HepG2 (cell line): ENCODE measurements around the gene BMPER.

ENCODE experiments used
- CBX1 ChIP-seq: IDR thresholded peaks from one replicate; pipeline ENCODE4 v1.6.1; 2016; ENCODE audit warnings: antibody characterized with exemption, low read depth
- EZH2 ChIP-seq: conservative IDR thresholded peaks from 2 replicates; pipeline ENCODE4 v1.6.1; 2012; ENCODE audit warnings: mild to moderate bottlenecking, low read depth, low read length, moderate library complexity
- FOXO4 ChIP-seq: sonication (generic); formaldehyde crosslinking; conservative IDR thresholded peaks from 2 replicates; pipeline ENCODE4 v1.8.1; 2023; ENCODE audit warnings: missing genetic modification reagents
- JUND ChIP-seq: sonication (generic); formaldehyde crosslinking; IDR thresholded peaks from 2 replicates; pipeline ENCODE4 v1.8.0; 2022; ENCODE audit warnings: mild to moderate bottlenecking, missing genetic modification reagents
- POLR2A ChIP-seq, 2 experiments: IDR thresholded peaks; 2 replicates each; pipeline ENCODE4 v1.6.1; 2011; ENCODE audit warnings: low read depth in 2 of 2, low read length in 2 of 2, mild to moderate bottlenecking in 1 of 2, moderate library complexity in 1 of 2; ENCODE audit not compliant: insufficient read depth in 1 of 2
- ZBTB21 ChIP-seq: sonication (generic); formaldehyde crosslinking; IDR thresholded peaks from 2 replicates; pipeline ENCODE4 v1.4.0; 2020; ENCODE audit warnings: missing genetic modification reagents
- ZBTB43 ChIP-seq: sonication (generic); formaldehyde crosslinking; conservative IDR thresholded peaks from 2 replicates; pipeline ENCODE4 v1.4.0; 2020; ENCODE audit warnings: missing genetic modification reagents
- ZNF362 ChIP-seq: sonication (generic); formaldehyde crosslinking; IDR thresholded peaks from 2 replicates; pipeline ENCODE4 v1.4.0; 2020; ENCODE audit warnings: missing genetic modification reagents, mild to moderate bottlenecking, borderline replicate concordance

DNA sequence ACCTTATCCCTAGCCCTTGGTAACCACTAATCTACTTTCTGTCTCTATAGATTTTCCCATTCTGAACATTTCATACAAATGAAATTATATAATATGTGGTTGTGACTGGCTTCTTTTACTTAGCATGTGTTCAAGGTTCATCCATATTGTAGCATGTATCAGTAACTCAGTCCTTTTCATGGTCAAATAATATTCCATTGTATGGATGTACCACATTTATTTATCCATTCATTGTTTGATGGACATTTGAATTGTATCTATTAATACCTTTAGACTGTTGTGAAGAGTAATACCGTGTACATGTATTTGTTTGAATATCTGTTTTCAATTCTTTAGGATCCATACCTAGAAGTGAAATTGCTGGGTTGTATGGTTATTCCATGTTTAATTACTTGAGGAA lies 210.2 kb downstream of the BMPER start:
- no peak for TF ChIP-seq ZBTB43 (CRISPR knock-in tag)
- no peak for TF ChIP-seq FOXO4 (CRISPR knock-in tag)
- TF ChIP-seq EZH2, result no peak
- no peak for TF ChIP-seq ZBTB21 (CRISPR knock-in tag)
- no peak for TF ChIP-seq JUND
- TF ChIP-seq POLR2A (IDR thresholded peaks at IDR 0.05; ENCODE audit: insufficient read depth in 1 of 2, low read depth in 2 of 2, low read length in 2 of 2), result no peak
- no peak for TF ChIP-seq CBX1
- no peak for TF ChIP-seq ZNF362
